ENCODE results near the gene CP. TPM values are rescaled to one million over a fixed set of nuclear protein-coding genes. Genes with fewer than 3 reads are reported as not detected.

CP gene
- total RNA-seq, 4 donors from 2014 or later, result 7.2 to 35.8 (median 13.0) TPM

DNA sequence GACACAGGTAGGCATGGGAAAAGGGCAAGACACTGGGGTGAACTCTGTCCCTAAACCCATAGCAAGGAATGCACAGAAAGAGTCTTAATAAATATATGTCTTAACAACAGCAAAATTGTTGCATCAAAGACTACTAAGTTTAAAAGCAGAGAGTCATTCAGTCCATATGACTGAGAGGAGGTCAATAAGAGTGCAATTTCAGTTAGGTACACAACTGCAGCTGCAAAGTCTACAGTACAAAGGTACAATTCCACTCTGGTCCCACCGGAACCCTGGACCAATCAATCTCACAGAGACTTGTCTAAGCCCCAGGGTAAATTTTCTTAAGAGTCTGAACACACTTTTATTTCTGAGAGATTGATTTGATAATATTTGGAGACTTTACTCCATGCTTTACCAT is 6.9 kb downstream of the CP start:
- 70 to 85% methylated on average over 1 of the region's 1 CpG for WGBS, 2 donors

DNA sequence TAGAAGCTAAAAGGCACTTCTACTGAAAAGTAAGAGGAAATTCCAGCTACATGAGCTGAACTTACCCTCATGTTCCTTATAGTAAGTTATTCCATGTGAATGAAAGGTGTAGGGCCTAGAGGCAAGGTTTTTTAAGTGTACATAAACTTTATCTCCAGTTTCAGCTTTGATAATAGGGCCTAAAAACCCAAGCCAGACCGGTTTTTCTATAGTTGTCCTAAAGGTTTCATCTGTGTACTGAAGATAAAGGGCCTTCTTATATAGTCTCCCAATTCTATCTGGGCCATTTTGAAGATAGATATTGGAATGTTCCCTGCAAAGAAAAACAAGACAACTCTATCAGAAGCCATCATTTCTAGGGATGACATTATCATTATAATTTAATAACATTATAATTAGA is 9.2 kb downstream of the CP start:
- TF ChIP-seq, protein P1, sequence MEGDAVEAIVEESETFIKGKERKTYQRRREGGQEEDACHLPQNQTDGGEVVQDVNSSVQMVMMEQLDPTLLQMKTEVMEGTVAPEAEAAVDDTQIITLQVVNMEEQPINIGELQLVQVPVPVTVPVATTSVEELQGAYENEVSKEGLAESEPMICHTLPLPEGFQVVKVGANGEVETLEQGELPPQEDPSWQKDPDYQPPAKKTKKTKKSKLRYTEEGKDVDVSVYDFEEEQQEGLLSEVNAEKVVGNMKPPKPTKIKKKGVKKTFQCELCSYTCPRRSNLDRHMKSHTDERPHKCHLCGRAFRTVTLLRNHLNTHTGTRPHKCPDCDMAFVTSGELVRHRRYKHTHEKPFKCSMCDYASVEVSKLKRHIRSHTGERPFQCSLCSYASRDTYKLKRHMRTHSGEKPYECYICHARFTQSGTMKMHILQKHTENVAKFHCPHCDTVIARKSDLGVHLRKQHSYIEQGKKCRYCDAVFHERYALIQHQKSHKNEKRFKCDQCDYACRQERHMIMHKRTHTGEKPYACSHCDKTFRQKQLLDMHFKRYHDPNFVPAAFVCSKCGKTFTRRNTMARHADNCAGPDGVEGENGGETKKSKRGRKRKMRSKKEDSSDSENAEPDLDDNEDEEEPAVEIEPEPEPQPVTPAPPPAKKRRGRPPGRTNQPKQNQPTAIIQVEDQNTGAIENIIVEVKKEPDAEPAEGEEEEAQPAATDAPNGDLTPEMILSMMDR (IDR thresholded peaks at IDR 0.05), result no peak
- TF ChIP-seq POLR2A (IDR thresholded peaks at IDR 0.05), result no peak
- no peak for DNase-seq (ENCODE audit: low spot score in 2 of 2)
- intact Hi-C loops (cut with DNase I; ENCODE audit: low total_unique reads), result no loop called here
- 69 to 83% methylated on average over 1 of the region's 1 CpG for WGBS, 2 donors
- H3K4me3 ChIP-seq (ENCODE audit: low read depth, poor library complexity, severe bottlenecking), result no peak overlapping the region

More for the DNA sequence above, 6.9 kb downstream of the CP start:
- DNase-seq (ENCODE audit: low spot score in 2 of 2), result no peak
- no peak overlapping the region for H3K4me3 ChIP-seq (ENCODE audit: low read depth, poor library complexity, severe bottlenecking)
- intact Hi-C loops (cut with DNase I; ENCODE audit: low total_unique reads), result no loop called here
- TF ChIP-seq, protein P1 (IDR thresholded peaks at IDR 0.05), result no peak
- TF ChIP-seq POLR2A (IDR thresholded peaks at IDR 0.05), result no peak

DNA sequence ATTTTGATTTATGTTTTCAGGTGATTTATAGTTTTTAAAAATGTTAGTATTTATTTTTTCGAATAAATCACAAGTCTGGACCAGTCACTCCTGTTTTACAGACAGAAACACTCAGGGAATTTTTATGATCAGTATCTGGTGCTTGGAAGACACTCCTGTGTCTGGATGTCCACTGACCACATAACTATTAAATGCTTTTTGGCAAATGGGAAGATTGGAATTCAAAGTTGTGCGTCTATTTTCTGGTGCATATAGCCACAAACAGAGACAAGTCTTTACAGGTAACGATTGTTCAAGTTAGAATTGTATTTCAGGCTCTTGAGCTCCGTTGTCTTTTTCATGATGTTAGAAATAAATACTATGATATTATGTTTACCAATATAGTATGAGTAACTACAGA is 12.2 kb downstream of the CP start:
- H3K4me3 ChIP-seq (ENCODE audit: low read depth, poor library complexity, severe bottlenecking), result no peak overlapping the region
- DNase-seq (ENCODE audit: low spot score in 2 of 2), result no peak
- 50 to 52% methylated on average over 4 of the region's 4 CpGs for WGBS, 2 donors
- intact Hi-C loops (cut with DNase I; ENCODE audit: low total_unique reads), result no loop called here
- no peak for TF ChIP-seq POLR2A (IDR thresholded peaks at IDR 0.05)
- TF ChIP-seq, protein P1 (IDR thresholded peaks at IDR 0.05), result no peak

DNA sequence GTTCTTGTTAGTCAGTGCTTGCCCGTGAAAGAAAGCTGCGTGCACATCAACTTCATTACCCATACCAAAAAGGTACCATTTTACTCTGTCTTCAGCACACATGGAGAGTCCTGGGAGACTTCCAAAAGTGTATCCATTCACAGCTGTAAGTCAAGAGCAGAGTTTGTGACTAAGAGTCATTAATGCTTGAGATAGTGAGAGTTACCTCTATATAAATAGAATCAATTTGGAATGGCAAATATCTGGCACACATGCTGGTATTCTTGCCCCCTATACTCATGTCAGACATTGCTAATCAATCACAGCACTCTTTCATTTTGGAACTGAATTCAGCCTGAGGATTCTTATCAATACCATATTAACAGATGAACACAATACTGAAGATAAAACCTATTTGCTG is 14.2 kb downstream of the CP start:
- intact Hi-C loops (cut with DNase I; ENCODE audit: low total_unique reads), result no loop called here
- no peak for DNase-seq (ENCODE audit: low spot score in 2 of 2)
- WGBS, 2 donors, result 92 to 96% methylated on average over 2 of the region's 2 CpGs
- no peak overlapping the region for H3K4me3 ChIP-seq (ENCODE audit: low read depth, poor library complexity, severe bottlenecking)
- TF ChIP-seq POLR2A (IDR thresholded peaks at IDR 0.05), result no peak
- TF ChIP-seq, protein P1 (IDR thresholded peaks at IDR 0.05), result no peak

DNA sequence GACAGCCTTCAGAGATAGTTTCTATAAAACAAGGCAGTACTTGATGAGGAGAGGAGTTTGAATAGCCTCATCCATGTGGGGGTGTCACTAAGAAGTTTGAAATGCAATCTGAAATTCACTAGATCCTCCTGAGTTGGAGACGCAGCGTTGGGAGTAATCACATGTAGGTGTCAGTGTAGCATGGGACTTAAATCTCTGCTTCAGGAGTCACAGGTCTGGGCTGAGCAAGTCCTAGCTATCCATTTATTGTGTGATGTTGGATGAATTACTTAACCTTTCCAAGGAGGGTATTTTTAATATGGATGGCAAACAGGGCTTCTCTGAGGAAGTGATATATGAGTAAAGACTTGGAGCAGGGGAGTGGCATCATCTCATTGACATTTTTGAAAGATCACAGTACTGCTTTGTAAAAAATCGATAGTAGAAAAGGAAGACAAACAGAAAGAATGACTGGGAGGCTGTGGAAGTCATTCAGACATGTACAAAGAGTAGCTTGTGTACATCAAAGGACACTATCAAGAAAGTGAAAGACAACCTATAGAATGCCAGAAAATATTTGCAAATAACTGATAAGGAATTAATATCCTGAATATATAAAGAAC is 17.1 kb downstream of the CP start:
- no peak overlapping the region for H3K4me3 ChIP-seq (ENCODE audit: low read depth, poor library complexity, severe bottlenecking)
- intact Hi-C loops (cut with DNase I; ENCODE audit: low total_unique reads), result no loop called here
- no peak for TF ChIP-seq POLR2A (IDR thresholded peaks at IDR 0.05)
- TF ChIP-seq, protein P1 (IDR thresholded peaks at IDR 0.05), result no peak
- 75 to 81% methylated on average over 3 of the region's 3 CpGs for WGBS, 2 donors
- DNase-seq (ENCODE audit: low spot score in 2 of 2), result no peak

DNA sequence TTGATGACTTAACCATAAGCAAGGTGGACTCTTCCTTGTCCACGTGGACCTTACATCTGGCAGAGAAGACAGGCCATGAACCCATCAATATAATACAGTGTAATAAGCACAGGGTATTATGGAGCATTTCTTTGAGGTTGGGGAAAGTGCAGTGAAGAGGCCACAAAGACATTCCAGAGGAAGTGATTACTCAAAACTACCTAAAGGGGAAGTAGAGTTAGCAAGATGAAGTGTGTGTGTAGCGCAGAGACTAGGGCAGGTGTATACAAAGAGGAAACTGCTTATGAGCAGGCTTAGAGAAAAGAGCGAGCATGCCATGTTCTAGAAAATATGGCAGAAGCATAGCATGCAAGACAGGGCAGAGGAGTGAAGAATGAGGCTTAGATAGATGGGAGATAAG is 17.9 kb downstream of the CP start:
- TF ChIP-seq, protein P1 (IDR thresholded peaks at IDR 0.05), result no peak
- TF ChIP-seq POLR2A (IDR thresholded peaks at IDR 0.05), result no peak
- H3K4me3 ChIP-seq (ENCODE audit: low read depth, poor library complexity, severe bottlenecking), result no peak overlapping the region
- no peak for DNase-seq (ENCODE audit: low spot score in 2 of 2)
- intact Hi-C loops (cut with DNase I; ENCODE audit: low total_unique reads), result no loop called here
- WGBS, 2 donors, result 80% methylated on average over 3 of the region's 3 CpGs

Measured in lower leg skin (tissue), 4 donors.